Activated CD8-positive, alpha-beta memory T cell treated with anti-CD3 and anti-CD28 coated beads for 1 hour (primary cell): ENCODE data around the gene ZNF860.
"Not testable (repeated sequence)": the region's sequence is repeated elsewhere in the genome, so short reads cannot be mapped to it uniquely, and the experiment has no call there.

Source experiments
- DNase-seq, 2 donors: peaks; one replicate each; pipeline ENCODE4 v3.0.0-alpha.2; 2020; ENCODE audit warnings: low read depth in 1 of 2; ENCODE audit errors: extremely low read depth in 1 of 2

Gene ZNF860

DNA sequence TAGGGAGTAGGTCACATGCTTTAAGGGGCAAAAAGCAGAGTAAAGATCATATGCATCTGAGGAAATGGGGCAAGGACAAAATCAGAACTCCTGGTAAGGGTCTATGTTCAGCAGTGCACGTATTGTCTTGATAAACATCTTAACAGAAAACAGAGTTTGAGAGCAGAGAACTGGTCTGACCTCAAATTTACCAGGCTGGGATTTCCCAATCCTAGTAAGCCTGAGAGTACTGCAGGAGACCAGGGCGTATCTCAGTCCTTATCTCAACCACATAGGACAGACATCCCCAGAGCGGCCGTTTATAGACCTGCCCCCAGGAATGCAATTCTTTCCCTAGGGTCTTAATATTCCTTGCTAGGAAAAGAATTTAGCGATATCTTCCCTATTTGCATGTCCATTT, 13.5 kb downstream of the ZNF860 start:
- DNase-seq: not testable (repeated sequence)

- DNase-seq: no peak
Observed at GRCh38 chr3:31996195-31996594, 14.6 kb downstream of the ZNF860 start.

- no peak for DNase-seq
Observed at GRCh38 chr3:31997500-31997899, 15.9 kb downstream of the ZNF860 start.

DNA sequence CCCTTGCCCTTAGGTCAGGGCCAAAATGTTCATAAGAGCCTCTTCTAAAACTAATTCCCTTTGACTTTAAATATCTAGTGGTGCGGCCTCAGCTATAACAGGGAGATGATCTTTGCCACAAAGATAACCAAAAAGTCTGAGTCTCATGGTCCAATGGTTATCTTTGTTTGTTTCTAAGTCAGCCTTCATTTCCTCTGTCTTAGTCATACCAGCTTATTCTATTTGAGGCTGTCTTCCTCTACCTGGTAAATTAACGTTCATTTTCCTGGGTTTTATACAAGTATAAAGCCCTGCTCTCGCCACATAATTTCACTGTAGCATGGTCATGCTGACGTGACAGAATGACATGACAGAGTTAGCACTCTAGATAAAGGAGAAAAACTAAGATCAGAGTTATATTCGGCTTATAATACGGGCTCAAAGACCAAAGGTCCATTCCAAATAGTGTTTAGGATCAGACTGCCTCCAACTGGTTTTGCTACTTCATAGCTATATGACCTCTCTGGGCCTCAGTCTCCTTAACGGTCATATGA, 18.4 kb downstream of the ZNF860 start:
- no peak for DNase-seq

DNA sequence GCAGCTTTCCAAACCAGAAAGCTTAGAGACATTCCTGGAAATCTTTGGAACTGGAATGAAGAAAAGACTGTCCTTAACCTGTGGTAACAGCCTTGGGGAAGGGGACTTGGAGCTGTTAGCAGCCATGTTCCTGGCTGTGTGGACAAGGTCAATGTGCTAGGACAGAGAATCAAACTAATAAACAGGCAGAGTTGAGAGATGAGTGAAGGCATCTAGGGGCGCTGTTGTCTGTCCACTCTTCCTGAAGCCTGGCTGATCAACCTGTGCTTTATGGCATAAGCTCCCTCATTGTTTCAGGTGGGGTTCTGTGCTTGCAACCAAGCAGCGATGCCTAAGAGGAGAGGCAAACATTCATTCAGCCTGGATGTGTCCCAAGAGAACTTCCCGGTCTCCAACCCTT, 19.3 kb downstream of the ZNF860 start:
- DNase-seq: no peak

- DNase-seq: no peak
Observed at GRCh38 chr3:32002561-32003368, 21.2 kb downstream of the ZNF860 start.

DNA sequence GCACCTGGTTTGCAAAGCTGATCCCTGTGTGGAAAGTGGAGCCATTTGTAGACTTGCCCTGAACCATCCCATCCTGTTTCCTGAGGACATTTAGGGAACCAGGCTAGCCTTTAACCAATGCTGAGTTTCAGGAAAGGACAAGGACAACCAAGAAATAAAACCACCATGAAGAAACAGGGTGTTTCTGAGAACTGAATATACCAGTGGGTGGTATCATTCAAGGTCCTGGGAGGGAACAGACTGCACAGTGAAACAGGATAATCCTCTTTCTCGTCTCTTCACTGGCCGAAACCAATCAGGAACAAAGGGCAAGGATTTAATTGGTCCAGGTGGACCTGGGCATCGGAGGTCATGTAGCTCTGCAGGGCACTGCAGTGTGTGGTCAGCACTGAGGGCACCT, 21.8 kb downstream of the ZNF860 start:
- no peak for DNase-seq

DNA sequence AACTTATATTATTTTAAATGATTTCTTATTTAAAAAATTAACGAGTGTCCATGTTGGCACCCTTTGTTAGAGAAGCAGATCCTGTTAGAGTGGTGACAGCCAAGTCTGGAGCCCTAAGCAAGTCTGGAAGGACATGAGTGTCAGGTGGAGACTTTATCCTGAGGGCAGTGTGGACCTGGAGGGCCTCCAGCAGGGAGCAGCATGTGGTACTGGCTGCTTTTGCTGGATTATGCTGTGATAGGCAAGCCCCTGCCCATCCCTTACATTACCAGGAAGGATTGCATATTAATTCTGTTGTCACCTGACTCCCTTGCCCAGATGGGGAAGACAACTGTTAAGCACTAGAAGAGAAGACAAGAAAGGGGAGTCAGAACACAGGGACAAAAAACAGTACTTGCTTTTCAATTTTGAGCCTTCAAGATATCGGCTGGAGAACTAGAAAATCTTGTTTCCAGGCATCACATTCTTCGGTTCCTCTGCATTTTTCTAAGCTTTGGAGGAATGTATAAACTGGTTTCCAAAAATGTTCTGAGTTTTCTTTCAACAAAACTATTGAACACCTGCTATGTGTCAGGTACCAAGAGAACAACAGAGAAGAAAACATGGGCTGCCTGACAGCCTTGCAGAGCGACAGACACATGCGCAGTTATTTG, 22.7 kb downstream of the ZNF860 start:
- DNase-seq: no peak

DNA sequence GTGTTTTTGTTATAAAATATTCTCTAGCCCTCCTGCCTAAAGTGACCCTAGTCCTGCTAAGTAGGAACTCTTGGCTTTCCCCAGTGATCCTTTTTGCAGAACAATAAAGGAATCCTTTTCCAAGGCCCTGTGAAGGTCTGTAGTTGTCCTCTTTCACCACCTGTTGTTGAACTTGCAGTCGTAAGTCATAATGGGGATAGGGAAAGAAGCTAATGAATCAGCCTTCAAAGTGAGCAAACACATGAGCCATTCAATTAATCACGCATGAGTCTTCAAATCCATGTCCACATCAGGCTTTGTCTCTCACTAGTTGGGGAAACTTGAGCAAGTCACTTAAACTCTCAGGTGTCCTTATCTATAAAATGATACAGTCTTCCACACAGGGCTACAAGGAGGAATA, 27.6 kb downstream of the ZNF860 start:
- DNase-seq: no peak

GRCh38 chr3:32009957-32010356, 28.4 kb downstream of the ZNF860 start:
- DNase-seq: no peak

GRCh38 chr3:32010699-32011098, 29.1 kb downstream of the ZNF860 start:
- not testable (repeated sequence) for DNase-seq

DNA sequence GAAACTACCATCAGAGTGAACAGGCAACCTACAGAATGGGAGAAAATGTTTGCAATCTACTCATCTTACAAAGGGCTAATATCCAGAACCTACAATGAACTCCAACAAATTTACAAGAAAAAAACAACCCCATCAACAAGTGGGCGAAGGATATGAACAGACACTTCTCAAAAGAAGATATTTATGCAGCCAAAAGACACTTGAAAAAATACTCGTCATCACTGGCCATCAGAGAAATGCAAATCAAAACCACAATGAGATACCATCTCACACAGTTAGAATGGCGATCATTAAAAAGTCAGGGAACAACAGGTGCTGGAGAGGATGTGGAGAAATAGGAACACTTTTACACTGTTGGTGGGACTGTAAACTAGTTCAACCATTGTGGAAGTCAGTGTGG, 34.1 kb downstream of the ZNF860 start:
- not testable (repeated sequence) for DNase-seq

DNA sequence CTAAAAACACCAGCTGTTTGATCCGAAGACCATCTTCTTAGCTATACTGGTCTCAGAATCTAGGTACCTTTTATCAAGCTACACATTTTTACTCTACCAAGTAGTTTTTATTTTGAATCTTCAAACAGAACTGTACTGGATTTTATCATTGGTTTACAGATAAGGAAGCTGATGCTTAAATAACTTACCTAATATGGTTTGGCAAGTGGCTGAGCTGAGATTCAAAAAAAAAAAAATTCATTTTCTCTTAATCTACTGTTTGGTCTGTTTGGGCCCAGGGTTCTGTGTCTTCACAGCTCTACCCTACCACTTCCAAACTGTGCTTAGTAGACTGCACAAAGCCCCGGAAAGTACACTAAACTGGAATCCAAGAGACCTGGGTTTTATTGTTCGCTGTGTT, 35.7 kb downstream of the ZNF860 start:
- no peak for DNase-seq

DNA sequence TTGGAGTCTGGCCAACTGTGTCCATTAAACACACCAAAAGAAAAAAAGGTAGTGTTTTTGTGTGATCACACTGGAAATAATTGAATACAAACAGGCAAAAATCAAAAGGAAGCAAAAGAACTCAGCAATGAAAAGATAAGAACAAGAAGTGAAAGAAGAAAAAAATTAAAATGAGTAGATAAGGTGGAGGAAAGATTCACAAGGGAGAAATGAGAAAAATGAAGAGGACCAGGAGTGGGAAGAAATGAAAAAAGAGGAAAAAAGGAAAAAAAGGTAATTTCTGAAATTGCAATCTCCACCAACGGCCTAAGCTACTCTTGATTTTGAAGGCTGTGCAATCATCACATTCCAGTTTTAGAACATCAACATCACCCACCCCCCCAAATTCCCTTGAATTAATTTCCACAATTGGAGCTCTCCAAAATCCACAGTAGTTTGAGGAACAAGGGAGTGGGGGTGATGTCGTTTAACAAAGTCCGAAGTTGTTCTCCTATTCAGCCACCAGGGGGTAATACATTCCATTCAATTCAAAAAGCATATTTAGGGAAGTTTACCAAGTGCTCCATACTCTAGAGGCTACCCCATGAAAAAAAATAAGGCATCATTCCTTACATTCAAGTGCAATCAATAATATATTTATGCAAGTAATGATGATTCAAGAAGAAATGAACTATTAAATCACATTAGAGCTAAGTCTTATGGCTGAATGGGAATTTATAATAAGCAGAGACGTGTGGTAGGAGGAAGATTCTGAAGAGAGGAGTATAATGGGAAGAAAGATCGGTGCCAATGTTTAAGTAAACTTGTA, 37.4 kb downstream of the ZNF860 start:
- DNase-seq: no peak

GRCh38 chr3:32021155-32021554, 39.6 kb downstream of the ZNF860 start:
- DNase-seq: no peak

- no peak for DNase-seq
Observed at GRCh38 chr3:32021748-32022147, 40.2 kb downstream of the ZNF860 start.

DNA sequence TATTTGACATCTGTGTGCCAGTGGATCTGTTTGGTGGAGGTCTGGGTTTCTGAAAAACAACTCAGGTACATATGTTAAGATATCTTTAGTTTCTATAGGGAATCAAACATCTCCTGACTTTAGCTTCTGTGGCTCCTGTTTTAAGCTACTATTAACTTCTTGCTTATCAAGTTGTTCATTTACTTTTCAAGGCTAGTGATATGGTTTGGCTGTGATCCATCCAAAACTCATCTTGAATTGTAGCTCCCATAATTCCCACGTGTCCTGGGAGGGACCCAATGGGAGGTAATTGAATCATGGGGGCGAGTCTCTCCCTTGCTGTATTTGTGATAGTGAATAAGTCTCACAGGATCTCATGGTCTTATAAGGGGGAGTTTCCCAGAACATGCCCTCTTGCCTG, 41.4 kb downstream of the ZNF860 start:
- no peak for DNase-seq

DNA sequence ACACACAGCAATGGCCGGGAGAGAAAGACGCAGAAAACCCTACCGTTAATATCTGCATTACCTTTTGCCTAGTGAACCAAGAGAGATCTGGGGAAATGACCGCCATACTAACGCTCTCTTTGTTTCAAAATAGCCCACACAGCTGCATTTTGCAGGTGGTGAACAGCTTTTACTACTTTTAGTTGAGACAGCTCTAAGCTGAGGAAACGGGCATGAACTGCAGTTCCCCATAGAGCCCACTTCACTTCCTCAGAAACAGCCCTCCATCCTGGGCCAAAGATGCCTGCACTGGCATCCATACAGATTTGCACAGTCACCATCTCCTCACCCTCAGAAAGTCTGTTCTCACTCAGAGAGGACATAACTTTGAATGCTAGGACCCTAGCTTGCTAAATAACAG, 45.0 kb downstream of the ZNF860 start:
- DNase-seq: no peak

- no peak for DNase-seq
Observed at GRCh38 chr3:32037932-32038267, 56.4 kb downstream of the ZNF860 start.

- DNase-seq: no peak
Observed at GRCh38 chr3:32041316-32041715, 59.8 kb downstream of the ZNF860 start.
